SJSA1 (cell line): Measurements from ENCODE around the gene LCNL1. TPM values are rescaled to one million over a fixed set of nuclear protein-coding genes. Genes with fewer than 3 reads are reported as not detected.
"Not testable (repeated sequence)": the region's sequence is repeated elsewhere in the genome, so short reads cannot be mapped to it uniquely, and the experiment has no call there.

Experiments
- DNase-seq, 2 experiments: peaks; one replicate each; pipeline ENCODE4 v3.0.0-alpha.2; 2015 to 2020; ENCODE audit warnings: low spot score in 2 of 2, low read depth in 1 of 2
- H3K27ac ChIP-seq: fragments of 250-450 bp; sonication (Bioruptor Pico); 2 replicates; pipeline ENCODE4 v1.5.1; 2020; ENCODE audit warnings: mild to moderate bottlenecking, moderate library complexity
- H3K27me3 ChIP-seq: fragments of 250-450 bp; sonication (Bioruptor Pico); replicated peaks from 2 replicates; pipeline ENCODE4 v1.5.1; 2020; ENCODE audit warnings: mild to moderate bottlenecking, moderate library complexity
- H3K36me3 ChIP-seq: fragments of 250-450 bp; sonication (Bioruptor Pico); 2 replicates; pipeline ENCODE4 v1.5.1; 2020; ENCODE audit warnings: mild to moderate bottlenecking
- H3K4me1 ChIP-seq: fragments of 250-450 bp; sonication (Bioruptor Pico); replicated peaks from 2 replicates; pipeline ENCODE4 v1.6.1; 2021; ENCODE audit warnings: mild to moderate bottlenecking
- H3K4me3 ChIP-seq: fragments of 250-450 bp; sonication (Bioruptor Pico); 2 replicates; pipeline ENCODE4 v1.5.1; 2020; ENCODE audit warnings: mild to moderate bottlenecking
- H3K9me3 ChIP-seq: fragments of 250-450 bp; sonication (Bioruptor Pico); replicated peaks from 2 replicates; pipeline ENCODE4 v1.5.1; 2020; ENCODE audit warnings: mild to moderate bottlenecking
- total RNA-seq: library from RNA; depleted of rRNA; stranded (reverse); fragments of >200 nt; shearing (Covaris generic); gene quantifications from 2 replicates; pipeline ENCODE4 v1.2.3, GENCODE V29; 2014

LCNL1 gene
- total RNA-seq, 1 experiment from 2014 or later = not detected

- H3K4me1 ChIP-seq = peaks cover 30% of the 10 kb centered on the region
- H3K27me3 ChIP-seq = no peaks in the 10 kb centered on the region
- H3K9me3 ChIP-seq = peaks cover 13% of the 10 kb centered on the region
- no peak overlapping the region for H3K27ac ChIP-seq
- no peak overlapping the region for H3K4me3 ChIP-seq
- no peak for DNase-seq
- no peaks in the 10 kb centered on the region for H3K36me3 ChIP-seq
These were observed 11.5 kb downstream of the LCNL1 start for GRCh38 chr9:136994180-136994887.

GRCh38 chr9:136994888-136995230 lies 12.1 kb downstream of the LCNL1 start:
- Histone ChIP-seq H3K4me3 (no peak overlapping the region), H3K36me3 (no peaks in the 10 kb centered on the region)

GRCh38 chr9:136995362-136995761 lies 12.6 kb downstream of the LCNL1 start:
- Histone ChIP-seq H3K36me3 (no peaks in the 10 kb centered on the region), H3K9me3 (peaks cover 13% of the 10 kb centered on the region), H3K4me1 (peaks cover 36% of the 10 kb centered on the region), H3K27ac (no peak overlapping the region), H3K4me3 (no peak overlapping the region), H3K27me3 (no peaks in the 10 kb centered on the region)
- no peak for DNase-seq

More at GRCh38 chr9:136994888-136995230, 12.1 kb downstream of the LCNL1 start:
- peaks cover 32% of the 10 kb centered on the region for H3K4me1 ChIP-seq
- H3K27me3 ChIP-seq = no peaks in the 10 kb centered on the region
- peaks cover 13% of the 10 kb centered on the region for H3K9me3 ChIP-seq
- H3K27ac ChIP-seq = no peak overlapping the region
- DNase-seq = no peak

- H3K9me3 ChIP-seq = peaks cover 8% of the 10 kb centered on the region
- no peak overlapping the region for H3K4me3 ChIP-seq
- DNase-seq = no peak
- no peak overlapping the region for H3K27ac ChIP-seq
- H3K4me1 ChIP-seq = peaks cover 36% of the 10 kb centered on the region
- H3K27me3 ChIP-seq = no peaks in the 10 kb centered on the region
- H3K36me3 ChIP-seq = no peaks in the 10 kb centered on the region
These were observed 13.0 kb downstream of the LCNL1 start for GRCh38 chr9:136995772-136996311.

GRCh38 chr9:136996361-136997292 lies 13.8 kb downstream of the LCNL1 start, which contains the start of gene CLIC3:
Gene CLIC3 (minus strand): TSS chr9:136996568. CDS start chr9:136996543, 25 bp downstream.
- H3K27ac ChIP-seq = no peak within 1 kb of the TSS
- no peak within 1 kb of the TSS for H3K4me3 ChIP-seq
- DNase-seq = no peak
- no peaks in the 10 kb centered on the region for H3K36me3 ChIP-seq
- peaks cover under 1% of the 10 kb centered on the region; the same call in 1 of the 2 replicates for H3K9me3 ChIP-seq
- H3K27me3 ChIP-seq = no peaks in the 10 kb centered on the region
- H3K4me1 ChIP-seq = peaks cover 36% of the 10 kb centered on the region

GRCh38 chr9:136997371-136997770 lies 14.6 kb downstream of the LCNL1 start:
- Histone ChIP-seq H3K27me3 (no peaks in the 10 kb centered on the region), H3K4me3 (no peak overlapping the region), H3K36me3 (no peaks in the 10 kb centered on the region), H3K9me3 (no peaks in the 10 kb centered on the region), H3K27ac (no peak overlapping the region), H3K4me1 (peaks cover 35% of the 10 kb centered on the region)
- DNase-seq = no peak

GRCh38 chr9:136997830-136998234 lies 15.0 kb downstream of the LCNL1 start:
- no peaks in the 10 kb centered on the region for H3K9me3 ChIP-seq
- no peaks in the 10 kb centered on the region for H3K36me3 ChIP-seq
- peaks cover 30% of the 10 kb centered on the region for H3K4me1 ChIP-seq
- no peak overlapping the region for H3K4me3 ChIP-seq
- H3K27me3 ChIP-seq = no peaks in the 10 kb centered on the region
- no peak overlapping the region for H3K27ac ChIP-seq
- DNase-seq = no peak

- Histone ChIP-seq H3K9me3 (no peaks in the 10 kb centered on the region), H3K4me3 (no peak overlapping the region), H3K27me3 (no peaks in the 10 kb centered on the region), H3K27ac (no peak overlapping the region), H3K4me1 (peaks cover 26% of the 10 kb centered on the region), H3K36me3 (no peaks in the 10 kb centered on the region)
- no peak for DNase-seq
These were observed 17.6 kb downstream of the LCNL1 start for GRCh38 chr9:137000177-137000930.

- Histone ChIP-seq H3K36me3 (no peaks in the 10 kb centered on the region), H3K27ac (no peak overlapping the region), H3K4me1 (peaks cover 13% of the 10 kb centered on the region), H3K27me3 (no peaks in the 10 kb centered on the region), H3K9me3 (no peaks in the 10 kb centered on the region), H3K4me3 (no peak overlapping the region)
- DNase-seq = no peak
These were observed 19.3 kb downstream of the LCNL1 start for GRCh38 chr9:137001857-137002645.

- Histone ChIP-seq H3K27me3 (no peaks in the 10 kb centered on the region; the same call in 1 of the 2 replicates), H3K9me3 (no peaks in the 10 kb centered on the region), H3K4me3 (no peak overlapping the region), H3K27ac (no peak overlapping the region), H3K4me1 (peaks cover 18% of the 10 kb centered on the region), H3K36me3 (no peaks in the 10 kb centered on the region)
- no peak for DNase-seq
These were observed 19.9 kb downstream of the LCNL1 start for GRCh38 chr9:137002646-137003041.

- not testable (repeated sequence) for H3K9me3 ChIP-seq, H3K36me3 ChIP-seq, H3K27ac ChIP-seq, DNase-seq, H3K27me3 ChIP-seq, H3K4me3 ChIP-seq
- peaks cover 14% of the 10 kb centered on the region for H3K4me1 ChIP-seq
These were observed 21.5 kb downstream of the LCNL1 start for GRCh38 chr9:137004285-137004684.

- Histone ChIP-seq H3K27ac (no peak overlapping the region), H3K36me3 (no peaks in the 10 kb centered on the region), H3K9me3 (no peaks in the 10 kb centered on the region), H3K27me3 (no peaks in the 10 kb centered on the region; the same call in 1 of the 2 replicates), H3K4me3 (no peak overlapping the region), H3K4me1 (peaks cover 8% of the 10 kb centered on the region)
- DNase-seq = no peak
These were observed 23.6 kb downstream of the LCNL1 start for GRCh38 chr9:137006116-137007003.
